ENCODE data around the gene KIF26B. TPM values are rescaled to one million over a fixed set of nuclear protein-coding genes. Genes with fewer than 3 reads are reported as not detected.

The KIF26B gene
- total RNA-seq, 6 experiments from 2014 or later: 0.31 to 0.55 (median 0.35) TPM

DNA sequence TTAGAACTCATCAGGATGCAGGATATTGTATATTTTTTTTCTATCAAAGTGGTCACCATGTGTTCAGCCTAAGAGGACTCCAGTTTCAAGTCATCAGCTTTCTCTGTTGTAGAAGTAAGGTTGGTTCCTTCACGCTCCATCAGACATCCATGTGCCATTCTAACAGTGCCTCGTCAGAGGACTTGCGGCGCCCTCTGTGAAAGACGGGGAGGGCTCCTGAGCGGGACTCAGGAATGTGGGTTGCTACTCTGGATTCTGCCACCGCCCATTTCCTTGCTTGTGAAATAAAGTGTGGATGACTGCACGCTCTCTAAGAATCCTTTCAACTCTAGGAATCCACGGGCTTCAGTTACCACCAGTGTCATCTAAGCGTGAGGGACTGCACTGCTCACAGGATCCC, 593.5 kb downstream of the KIF26B start:
- TF ChIP-seq POLR2A (IDR thresholded peaks at IDR 0.05): no peak
- TF ChIP-seq, protein P1, sequence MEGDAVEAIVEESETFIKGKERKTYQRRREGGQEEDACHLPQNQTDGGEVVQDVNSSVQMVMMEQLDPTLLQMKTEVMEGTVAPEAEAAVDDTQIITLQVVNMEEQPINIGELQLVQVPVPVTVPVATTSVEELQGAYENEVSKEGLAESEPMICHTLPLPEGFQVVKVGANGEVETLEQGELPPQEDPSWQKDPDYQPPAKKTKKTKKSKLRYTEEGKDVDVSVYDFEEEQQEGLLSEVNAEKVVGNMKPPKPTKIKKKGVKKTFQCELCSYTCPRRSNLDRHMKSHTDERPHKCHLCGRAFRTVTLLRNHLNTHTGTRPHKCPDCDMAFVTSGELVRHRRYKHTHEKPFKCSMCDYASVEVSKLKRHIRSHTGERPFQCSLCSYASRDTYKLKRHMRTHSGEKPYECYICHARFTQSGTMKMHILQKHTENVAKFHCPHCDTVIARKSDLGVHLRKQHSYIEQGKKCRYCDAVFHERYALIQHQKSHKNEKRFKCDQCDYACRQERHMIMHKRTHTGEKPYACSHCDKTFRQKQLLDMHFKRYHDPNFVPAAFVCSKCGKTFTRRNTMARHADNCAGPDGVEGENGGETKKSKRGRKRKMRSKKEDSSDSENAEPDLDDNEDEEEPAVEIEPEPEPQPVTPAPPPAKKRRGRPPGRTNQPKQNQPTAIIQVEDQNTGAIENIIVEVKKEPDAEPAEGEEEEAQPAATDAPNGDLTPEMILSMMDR (IDR thresholded peaks at IDR 0.05): no peak
- intact Hi-C loops (cut with DNase I): no loop called here
- DNase-seq: no peak

DNA sequence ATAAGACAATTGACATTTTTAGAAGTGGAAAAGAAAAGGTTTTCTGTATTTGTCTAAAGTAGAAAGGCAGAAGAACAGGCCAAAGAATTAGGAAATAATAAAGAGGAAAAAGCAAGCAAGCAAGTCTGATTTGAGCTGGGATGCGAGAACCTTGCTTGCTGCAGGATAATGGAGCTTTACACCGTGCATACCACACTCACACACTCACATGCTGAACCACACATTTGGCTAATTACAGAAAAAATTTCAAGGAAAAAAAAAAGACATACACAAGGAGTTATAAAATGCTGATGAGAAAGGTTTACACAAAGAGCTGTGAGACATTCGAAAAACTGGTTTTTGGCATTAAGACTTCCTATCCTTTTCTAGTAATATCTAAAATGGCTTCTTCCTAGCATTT, 593.9 kb downstream of the KIF26B start:
- ATAC-seq: no peak
- TF ChIP-seq POLR2A (IDR thresholded peaks at IDR 0.05): no peak

More for the DNA sequence above, 593.5 kb downstream of the KIF26B start:
- no peaks in the 10 kb centered on the region for H3K27me3 ChIP-seq
- no peaks in the 10 kb centered on the region for H3K4me1 ChIP-seq
- no peaks in the 10 kb centered on the region for H3K9me3 ChIP-seq
- no peaks in the 10 kb centered on the region for H3K36me3 ChIP-seq
- WGBS (ENCODE audit: insufficient coverage, low coverage, low lambda C conversion rate, missing lambda C conversion rate): 93% methylated on average over 7 of the region's 10 CpGs
- H3K4me3 ChIP-seq: no peak overlapping the region
- no peak overlapping the region for H3K27ac ChIP-seq
- no peak for ATAC-seq

DNA sequence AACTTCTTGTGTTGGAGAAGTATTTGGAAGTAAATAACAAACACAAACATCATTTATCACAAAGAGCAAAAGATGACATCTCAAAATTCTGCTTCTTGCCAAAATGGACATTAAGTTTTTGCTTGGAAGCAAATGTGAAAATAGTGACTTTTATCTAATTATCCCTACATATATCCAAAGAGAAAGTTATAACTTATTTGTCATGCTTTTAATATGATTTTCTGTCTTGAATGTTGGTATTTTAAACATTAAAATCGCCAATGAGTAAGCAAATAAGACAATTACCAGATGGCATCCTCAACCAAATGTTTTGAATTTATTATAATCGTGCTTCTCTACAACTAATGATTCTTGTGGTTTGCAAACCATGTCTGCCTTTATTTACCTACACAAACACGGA, 594.3 kb downstream of the KIF26B start:
- intact Hi-C loops (cut with DNase I): no loop called here

More for the DNA sequence above, 593.9 kb downstream of the KIF26B start:
- 89% methylated on average over 3 of the region's 3 CpGs for WGBS (ENCODE audit: insufficient coverage, low coverage, low lambda C conversion rate, missing lambda C conversion rate)
- no peak for DNase-seq
- Histone ChIP-seq H3K9me3 (no peaks in the 10 kb centered on the region), H3K27me3 (no peaks in the 10 kb centered on the region), H3K36me3 (no peaks in the 10 kb centered on the region), H3K4me1 (no peaks in the 10 kb centered on the region), H3K4me3 (no peak overlapping the region), H3K27ac (no peak overlapping the region)
- intact Hi-C loops (cut with DNase I): no loop called here

DNA sequence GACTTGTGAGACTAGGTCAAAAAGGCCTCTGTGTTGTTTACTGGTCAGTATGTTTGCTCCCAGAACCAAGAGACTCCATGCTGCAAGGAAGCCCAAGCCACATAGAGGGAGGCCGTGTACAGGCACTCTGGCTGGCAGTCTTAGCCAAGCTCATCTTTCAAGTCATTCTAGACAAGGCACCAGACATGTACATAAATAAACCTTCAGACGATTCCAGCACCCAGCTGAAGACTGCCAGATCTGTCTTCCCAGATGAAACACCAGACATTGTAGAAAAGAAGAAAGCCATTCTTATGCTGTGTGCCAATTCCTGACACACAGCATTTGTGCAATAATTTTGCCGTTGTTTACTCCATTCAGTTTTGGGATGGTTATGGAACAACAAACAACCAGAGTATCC, 595.5 kb downstream of the KIF26B start:
- WGBS (ENCODE audit: insufficient coverage, low coverage, low lambda C conversion rate, missing lambda C conversion rate): 91% methylated on average over 3 of the region's 3 CpGs
- intact Hi-C loops (cut with DNase I): no loop called here
- H3K4me3 ChIP-seq: no peak overlapping the region
- no peaks in the 10 kb centered on the region for H3K9me3 ChIP-seq
- no peaks in the 10 kb centered on the region for H3K27me3 ChIP-seq
- TF ChIP-seq, protein P1 (IDR thresholded peaks at IDR 0.05): no peak
- TF ChIP-seq POLR2A (IDR thresholded peaks at IDR 0.05): no peak
- H3K4me1 ChIP-seq: no peaks in the 10 kb centered on the region
- H3K27ac ChIP-seq: no peak overlapping the region
- DNase-seq: no peak
- ATAC-seq: no peak
- no peaks in the 10 kb centered on the region for H3K36me3 ChIP-seq

More for the DNA sequence above, 594.3 kb downstream of the KIF26B start:
- H3K4me1 ChIP-seq: no peaks in the 10 kb centered on the region
- no peaks in the 10 kb centered on the region for H3K27me3 ChIP-seq
- H3K9me3 ChIP-seq: no peaks in the 10 kb centered on the region
- WGBS (ENCODE audit: insufficient coverage, low coverage, low lambda C conversion rate, missing lambda C conversion rate): 82% methylated on average over 3 of the region's 3 CpGs
- DNase-seq (no peak), ATAC-seq (no peak)
- no peak overlapping the region for H3K27ac ChIP-seq
- no peak for TF ChIP-seq POLR2A (IDR thresholded peaks at IDR 0.05)
- TF ChIP-seq, protein P1 (IDR thresholded peaks at IDR 0.05): no peak
- no peaks in the 10 kb centered on the region for H3K36me3 ChIP-seq
- no peak overlapping the region for H3K4me3 ChIP-seq

DNA sequence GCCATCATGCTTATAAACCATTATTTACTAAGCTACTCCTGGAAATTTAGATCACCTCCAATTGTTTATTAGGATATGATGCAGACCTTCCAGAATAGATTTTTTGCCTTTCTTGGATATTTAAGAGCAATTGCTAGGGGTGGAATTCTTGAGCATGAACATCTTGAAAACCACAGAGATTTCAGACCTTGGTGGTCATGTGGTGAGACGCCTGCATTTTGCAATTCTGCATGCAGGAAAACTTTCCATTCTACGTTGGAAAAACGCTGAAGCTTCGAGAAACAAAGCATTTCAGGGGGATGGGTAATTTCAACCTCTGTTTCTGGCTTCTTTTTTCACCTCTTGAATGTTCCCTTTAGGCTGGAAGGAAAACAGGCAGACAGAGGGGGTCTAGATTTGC, 596.3 kb downstream of the KIF26B start:
- no peaks in the 10 kb centered on the region for H3K4me1 ChIP-seq
- no peaks in the 10 kb centered on the region for H3K9me3 ChIP-seq
- TF ChIP-seq, protein P1 (IDR thresholded peaks at IDR 0.05): no peak
- TF ChIP-seq POLR2A (IDR thresholded peaks at IDR 0.05): no peak
- no peaks in the 10 kb centered on the region for H3K36me3 ChIP-seq
- H3K27me3 ChIP-seq: no peaks in the 10 kb centered on the region
- no peak overlapping the region for H3K27ac ChIP-seq
- ATAC-seq: no peak
- WGBS (ENCODE audit: insufficient coverage, low coverage, low lambda C conversion rate, missing lambda C conversion rate): 69% methylated on average over 4 of the region's 4 CpGs
- intact Hi-C loops (cut with DNase I): no loop called here
- H3K4me3 ChIP-seq: no peak overlapping the region
- DNase-seq: no peak
